Activated naive CD4-positive, alpha-beta T cell treated with anti-CD3 and anti-CD28 coated beads, Interleukin-2, amount 50 U/mL, for 24 hours (primary cell): ENCODE measurements around the gene STK32C.
"Not testable (repeated sequence)": the region's sequence is repeated elsewhere in the genome, so short reads cannot be mapped to it uniquely, and the experiment has no call there.

Experiments used
- H3K27ac Mint-ChIP-seq: one replicate; pipeline ENCODE4 v1.8.0; 2021; ENCODE audit warnings: mild to moderate bottlenecking, mixed read lengths
- H3K27me3 Mint-ChIP-seq: one replicate; pipeline ENCODE4 v1.8.0; 2021; ENCODE audit warnings: mixed read lengths
- H3K36me3 Mint-ChIP-seq: one replicate; pipeline ENCODE4 v1.8.0; 2021; ENCODE audit warnings: mixed read lengths
- H3K4me1 Mint-ChIP-seq: one replicate; pipeline ENCODE4 v1.8.0; 2021; ENCODE audit warnings: mixed read lengths
- H3K4me3 Mint-ChIP-seq: one replicate; pipeline ENCODE4 v1.8.0; 2021; ENCODE audit warnings: mild to moderate bottlenecking, mixed read lengths
- H3K9me3 Mint-ChIP-seq: one replicate; pipeline ENCODE4 v1.8.0; 2021; ENCODE audit warnings: mixed read lengths

STK32C gene

DNA sequence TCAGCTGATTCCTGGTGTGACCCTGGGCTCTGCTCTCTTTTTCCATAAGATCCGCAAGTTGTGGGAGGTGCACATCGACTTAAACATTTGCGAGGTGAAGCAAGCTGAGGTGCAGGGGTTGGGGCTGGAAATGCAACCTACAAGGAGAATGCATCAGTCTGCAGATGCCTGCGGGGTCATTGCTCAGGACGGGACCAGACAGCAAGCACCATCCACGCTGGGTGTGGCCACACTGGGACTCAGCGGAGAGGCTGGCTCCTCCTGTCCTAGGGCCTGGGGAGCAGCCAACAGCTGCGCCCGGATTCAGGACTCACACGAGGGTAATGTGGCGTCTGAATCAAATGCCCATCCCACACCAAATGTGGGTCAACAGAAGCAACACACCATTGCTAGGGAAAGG, 33.8 kb downstream of the STK32C start:
- no peaks in the 10 kb centered on the region for H3K9me3 Mint-ChIP-seq
- H3K36me3 Mint-ChIP-seq: no peaks in the 10 kb centered on the region
- no peaks in the 10 kb centered on the region for H3K27me3 Mint-ChIP-seq
- no peak overlapping the region for H3K4me3 Mint-ChIP-seq
- no peaks in the 10 kb centered on the region for H3K4me1 Mint-ChIP-seq
- H3K27ac Mint-ChIP-seq: no peak overlapping the region

DNA sequence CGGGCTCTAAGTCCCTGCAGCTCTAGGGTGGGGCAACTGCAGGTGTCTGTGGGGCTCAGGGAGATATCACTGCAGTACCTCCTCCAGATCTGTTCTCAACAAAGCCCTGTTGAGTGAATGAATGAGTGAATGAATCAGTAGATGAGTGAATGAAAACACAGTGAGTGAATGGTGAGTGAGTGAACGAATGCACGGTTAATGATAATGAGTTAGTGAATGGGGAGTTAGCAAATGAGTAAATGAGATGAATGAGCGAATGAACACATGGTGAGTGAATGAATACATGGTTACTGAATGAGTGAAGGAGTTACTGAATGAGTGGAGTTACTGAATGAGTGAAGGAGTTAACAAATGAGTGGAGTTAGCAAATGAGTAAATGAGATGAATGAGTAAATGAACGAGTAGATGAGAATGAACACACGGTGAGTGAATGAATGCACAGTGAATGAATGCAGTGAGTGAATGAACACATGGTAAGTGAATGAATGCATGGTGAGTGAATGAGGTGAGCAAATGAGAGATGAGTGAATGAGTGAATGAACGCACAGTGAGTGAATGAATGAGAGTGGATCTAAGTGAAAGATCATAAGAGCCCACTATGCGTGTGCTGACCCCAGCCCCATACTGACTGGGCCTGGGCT, 34.3 kb downstream of the STK32C start:
- H3K4me3 Mint-ChIP-seq: no peak overlapping the region
- no peaks in the 10 kb centered on the region for H3K27me3 Mint-ChIP-seq
- H3K9me3 Mint-ChIP-seq: no peaks in the 10 kb centered on the region
- H3K4me1 Mint-ChIP-seq: no peaks in the 10 kb centered on the region
- H3K36me3 Mint-ChIP-seq: no peaks in the 10 kb centered on the region
- H3K27ac Mint-ChIP-seq: no peak overlapping the region

DNA sequence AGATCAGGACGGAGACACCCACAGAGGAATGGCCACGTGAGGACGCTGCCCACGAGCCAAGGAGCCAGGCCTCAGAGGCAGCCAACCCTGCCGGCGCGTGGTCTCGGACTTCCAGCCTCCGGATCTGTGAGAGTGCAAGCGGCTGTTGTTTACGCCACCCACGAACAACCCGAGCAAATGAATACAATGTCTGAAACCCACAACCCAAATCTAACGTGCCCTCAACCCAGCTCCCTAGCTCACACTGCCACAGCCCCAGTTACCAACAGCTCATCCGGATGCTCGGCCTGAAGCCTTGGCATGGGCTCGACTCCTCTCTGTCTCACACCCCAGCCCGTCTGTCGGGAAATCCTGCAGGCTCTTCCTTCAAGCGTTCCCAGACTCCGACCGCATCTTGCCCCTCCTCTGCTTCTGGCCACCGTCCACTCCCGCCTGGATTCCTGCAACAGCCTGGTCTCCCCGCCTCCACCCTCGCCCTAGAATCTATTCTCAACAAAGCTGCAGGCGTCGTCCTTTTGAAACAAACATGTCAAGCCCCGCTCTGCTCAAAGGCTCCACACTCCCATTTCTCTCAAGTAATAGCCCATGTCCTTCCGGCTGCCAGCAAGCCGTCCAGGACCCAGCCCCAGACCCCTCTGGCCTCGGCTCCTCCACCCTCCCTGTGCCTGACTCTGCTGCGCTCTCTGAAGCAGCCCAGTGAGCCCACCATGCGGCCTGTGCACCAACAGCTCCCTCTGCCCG, 35.3 kb downstream of the STK32C start:
- Mint-ChIP-seq H3K9me3 (no peaks in the 10 kb centered on the region), H3K36me3 (no peaks in the 10 kb centered on the region), H3K27ac (no peak overlapping the region), H3K27me3 (no peaks in the 10 kb centered on the region), H3K4me1 (peaks cover 1% of the 10 kb centered on the region), H3K4me3 (no peak overlapping the region)

DNA sequence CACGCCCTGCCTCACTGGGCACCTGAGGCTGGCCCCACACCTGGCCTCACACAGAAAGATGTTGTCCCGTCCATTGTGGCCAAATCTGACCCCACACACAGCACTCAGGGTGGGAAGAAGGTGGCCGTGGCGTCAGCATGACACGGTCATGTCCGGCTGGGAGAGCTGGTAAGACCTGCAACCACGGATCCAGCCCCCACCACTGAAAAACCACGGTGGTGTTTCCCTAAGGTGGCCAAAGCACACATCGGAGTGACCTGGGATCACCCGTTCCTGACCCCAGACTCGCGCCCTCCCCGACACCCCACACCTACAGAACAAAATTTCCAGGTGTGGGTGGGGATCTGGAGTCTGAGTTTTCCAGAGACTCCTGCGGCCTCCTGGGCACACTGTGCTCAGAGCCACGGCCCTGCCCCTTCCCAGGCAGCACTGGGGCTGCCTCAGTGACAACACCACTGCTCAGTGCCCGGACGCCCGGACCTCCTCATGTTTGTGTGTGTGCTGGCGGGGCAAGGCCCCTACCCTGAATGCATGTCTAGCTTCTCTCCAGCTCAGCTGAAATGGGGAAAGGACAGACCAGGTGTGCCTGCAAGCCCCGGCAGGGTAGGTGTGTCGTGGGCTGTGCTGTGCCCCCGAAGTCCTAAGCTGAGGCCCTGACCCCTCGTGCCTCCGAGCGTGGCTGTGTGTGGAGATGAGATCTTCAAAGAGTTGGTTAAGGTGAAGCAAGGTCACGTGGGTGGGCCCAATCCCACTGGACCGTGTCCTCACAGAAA, 36.1 kb downstream of the STK32C start:
- Mint-ChIP-seq H3K27me3 (no peaks in the 10 kb centered on the region), H3K4me1 (peaks cover 3% of the 10 kb centered on the region), H3K36me3 (no peaks in the 10 kb centered on the region), H3K27ac (no peak overlapping the region), H3K4me3 (no peak overlapping the region), H3K9me3 (no peaks in the 10 kb centered on the region)

DNA sequence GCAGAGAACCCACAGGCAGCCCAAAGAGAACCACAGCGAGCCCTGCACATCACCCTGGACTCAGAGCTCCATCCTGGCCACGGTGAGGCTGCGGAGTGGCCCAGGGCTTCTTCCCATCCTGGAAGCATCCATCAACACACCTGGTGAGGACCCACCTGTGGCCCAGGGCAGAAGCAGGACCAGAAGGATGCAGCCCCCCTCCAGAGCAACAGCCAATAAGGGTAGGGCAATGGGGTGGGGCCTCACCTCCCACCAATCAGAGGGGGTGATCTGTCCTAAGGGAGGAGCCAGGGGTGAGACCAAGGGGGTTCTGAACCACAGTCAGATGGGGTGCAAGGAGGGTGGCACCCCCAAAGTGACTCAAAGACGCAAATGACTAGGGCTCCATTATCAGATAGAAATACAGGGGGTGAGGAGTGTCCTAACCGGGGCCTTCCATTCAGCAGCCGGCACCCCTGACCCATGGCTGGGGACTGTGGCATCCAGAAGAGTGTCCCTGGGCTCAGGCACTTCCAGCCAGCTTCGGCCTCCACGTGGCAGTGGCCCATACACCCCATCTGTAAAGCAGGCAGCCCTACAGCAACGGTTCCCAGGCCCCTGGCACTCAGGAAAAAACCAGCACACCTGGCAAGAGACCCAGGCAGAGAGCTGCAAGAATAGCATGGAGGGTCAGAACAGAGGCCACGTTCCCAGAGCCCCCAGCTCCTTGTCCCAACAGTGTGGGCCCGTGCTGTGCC, 36.9 kb downstream of the STK32C start:
- H3K4me1 Mint-ChIP-seq: peaks cover 9% of the 10 kb centered on the region
- H3K27me3 Mint-ChIP-seq: no peaks in the 10 kb centered on the region
- H3K9me3 Mint-ChIP-seq: no peaks in the 10 kb centered on the region
- H3K36me3 Mint-ChIP-seq: no peaks in the 10 kb centered on the region
- no peak overlapping the region for H3K27ac Mint-ChIP-seq
- no peak overlapping the region for H3K4me3 Mint-ChIP-seq

DNA sequence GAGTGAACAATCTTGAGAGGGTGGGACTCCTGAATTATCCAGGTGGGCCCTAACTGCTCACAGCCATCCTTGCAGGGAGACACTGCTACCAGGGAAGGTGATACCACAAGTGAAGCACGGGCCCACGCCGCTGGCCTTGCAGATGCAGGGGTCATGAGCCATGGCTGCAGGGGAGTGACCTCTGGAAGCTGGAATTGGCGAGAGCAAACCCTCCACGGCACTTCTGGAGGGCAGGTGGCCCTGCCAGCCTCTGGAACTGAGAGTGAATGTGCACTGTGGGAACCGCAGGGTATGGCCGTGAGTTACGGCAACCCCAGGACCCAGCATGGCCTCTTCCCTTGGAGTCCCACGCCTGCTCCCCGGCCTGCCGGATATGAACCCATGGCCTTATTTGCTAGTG, 37.5 kb downstream of the STK32C start:
- H3K27me3 Mint-ChIP-seq: no peaks in the 10 kb centered on the region
- H3K27ac Mint-ChIP-seq: no peak overlapping the region
- no peak overlapping the region for H3K4me3 Mint-ChIP-seq
- no peaks in the 10 kb centered on the region for H3K9me3 Mint-ChIP-seq
- H3K36me3 Mint-ChIP-seq: no peaks in the 10 kb centered on the region
- H3K4me1 Mint-ChIP-seq: peaks cover 10% of the 10 kb centered on the region

DNA sequence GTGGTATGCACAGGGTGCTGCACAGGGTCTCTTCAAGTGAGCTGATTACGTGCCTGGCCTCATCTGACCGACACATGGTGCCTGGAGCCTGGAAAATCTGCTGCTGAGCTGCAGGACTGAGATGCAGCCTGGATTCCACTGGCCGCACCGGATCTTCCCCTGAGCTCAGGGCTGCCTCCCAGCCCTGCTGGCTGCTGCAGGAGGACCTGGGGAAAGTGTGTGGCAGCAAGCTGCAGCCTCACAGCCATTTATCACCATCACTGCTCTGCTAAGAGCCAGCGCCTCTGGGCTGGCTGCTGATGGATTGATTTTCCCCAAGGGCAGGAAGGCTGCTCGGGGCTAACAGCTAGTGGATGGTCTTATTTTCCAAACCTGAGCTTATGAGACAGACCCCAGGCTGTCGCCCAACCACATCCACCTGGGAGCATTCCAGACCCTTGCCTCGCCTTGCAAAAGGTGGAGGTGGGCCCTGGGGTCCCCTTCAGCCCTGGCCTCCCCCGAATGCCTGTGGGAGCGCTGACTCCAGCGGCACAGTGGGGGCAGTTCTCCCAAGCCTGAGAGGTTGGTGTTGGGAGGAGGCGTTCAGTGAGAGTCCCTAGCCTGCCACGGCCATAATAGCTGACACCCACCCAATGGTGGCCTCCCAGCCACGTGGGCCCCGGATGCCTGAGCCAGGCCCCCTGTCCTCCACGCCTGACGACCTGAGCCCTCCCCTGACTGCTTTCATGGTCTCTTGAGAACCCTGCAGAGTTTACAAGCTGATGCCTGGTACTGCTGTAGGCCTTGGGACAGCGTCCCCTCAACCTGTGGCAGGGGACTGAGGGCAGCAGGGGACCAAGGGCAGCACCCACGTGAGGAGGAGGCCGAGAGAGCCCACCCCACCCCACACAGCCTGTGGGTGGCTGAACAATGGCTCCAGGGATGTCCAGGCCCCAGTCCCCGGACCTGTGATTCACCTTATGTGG, 38.2 kb downstream of the STK32C start:
- Mint-ChIP-seq H3K4me3 (no peak overlapping the region), H3K27me3 (no peaks in the 10 kb centered on the region), H3K27ac (no peak overlapping the region), H3K36me3 (no peaks in the 10 kb centered on the region), H3K9me3 (no peaks in the 10 kb centered on the region), H3K4me1 (peaks cover 10% of the 10 kb centered on the region)

DNA sequence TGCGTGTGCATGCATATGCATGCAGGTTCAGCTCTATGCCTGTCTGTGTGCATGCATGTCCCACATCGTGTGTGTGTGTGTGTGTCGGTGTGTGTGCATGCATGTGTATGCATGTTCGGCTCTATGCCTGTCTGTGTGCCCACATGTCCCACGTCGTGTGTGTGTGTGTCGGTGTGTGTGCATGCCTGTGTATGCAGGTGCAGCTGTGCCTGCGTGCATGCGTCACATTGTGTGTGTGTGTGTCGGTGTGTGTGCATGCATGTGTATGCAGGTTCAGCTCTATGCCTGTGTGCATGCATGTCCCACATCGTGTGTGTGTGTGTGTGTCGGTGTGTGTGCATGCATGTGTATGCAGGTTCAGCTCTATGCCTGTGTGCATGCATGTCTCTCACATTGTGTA, 39.8 kb downstream of the STK32C start:
- H3K27me3 Mint-ChIP-seq, H3K9me3 Mint-ChIP-seq, H3K36me3 Mint-ChIP-seq, H3K27ac Mint-ChIP-seq, H3K4me3 Mint-ChIP-seq: not testable (repeated sequence)
- peaks cover 10% of the 10 kb centered on the region for H3K4me1 Mint-ChIP-seq

DNA sequence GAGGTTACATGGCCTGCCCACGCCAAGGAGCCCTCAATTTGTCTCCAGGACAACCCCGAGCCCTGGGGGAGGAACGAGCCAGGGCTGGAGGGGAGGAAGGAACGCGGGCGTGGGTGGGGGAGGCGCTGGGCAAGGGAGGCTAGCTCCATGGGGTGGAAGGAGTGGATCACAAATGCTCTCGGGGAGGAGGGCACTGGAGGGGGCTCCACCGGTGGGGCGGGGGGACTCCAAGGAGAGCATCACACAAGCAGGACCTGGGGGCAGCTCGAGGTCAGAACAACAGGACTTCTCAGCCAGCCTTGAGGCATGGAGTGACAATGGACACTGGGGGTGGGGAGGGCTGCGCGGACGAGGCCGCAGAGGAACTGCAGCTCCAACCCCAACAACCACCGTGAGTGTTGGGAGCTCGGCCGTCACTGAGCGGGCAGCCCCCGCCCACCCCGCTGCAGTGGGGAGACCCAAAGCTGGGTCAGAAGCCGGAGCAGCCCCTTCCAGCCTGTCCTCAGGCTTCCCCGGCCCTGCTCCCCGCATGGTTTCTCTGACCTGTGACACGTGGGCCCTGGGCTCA, 41.1 kb downstream of the STK32C start:
- H3K9me3 Mint-ChIP-seq: no peaks in the 10 kb centered on the region
- H3K4me3 Mint-ChIP-seq: no peak overlapping the region
- H3K27me3 Mint-ChIP-seq: no peaks in the 10 kb centered on the region
- peaks cover 10% of the 10 kb centered on the region for H3K4me1 Mint-ChIP-seq
- H3K27ac Mint-ChIP-seq: no peak overlapping the region
- no peaks in the 10 kb centered on the region for H3K36me3 Mint-ChIP-seq

DNA sequence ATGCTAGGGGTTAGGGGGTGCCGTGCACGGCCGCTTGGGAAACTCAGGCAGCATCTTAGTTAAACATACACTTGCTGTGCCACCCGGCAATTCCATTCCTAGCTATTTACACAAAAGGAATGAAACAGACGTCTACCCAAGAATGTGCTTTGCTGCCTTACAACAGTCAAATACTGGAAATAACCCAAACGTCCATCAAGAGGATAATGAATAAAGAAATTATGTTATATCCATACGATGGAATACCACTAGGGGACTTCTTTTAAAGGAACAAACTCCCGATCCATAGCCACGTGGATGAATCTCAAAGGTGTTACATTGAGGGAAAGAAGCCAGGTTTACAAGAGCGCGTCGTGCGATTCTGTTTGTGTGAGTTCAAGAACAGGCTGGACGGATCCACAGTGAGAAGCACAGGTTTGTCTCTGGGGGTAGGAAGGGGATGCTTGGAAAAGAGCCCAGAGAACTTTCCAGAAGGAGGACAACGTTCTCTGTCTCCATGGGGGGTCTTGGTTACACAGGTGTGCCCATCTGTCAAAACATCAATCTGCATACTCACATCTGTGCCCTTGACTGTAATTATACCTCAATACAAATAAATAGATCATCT, 41.8 kb downstream of the STK32C start:
- no peak overlapping the region for H3K4me3 Mint-ChIP-seq
- H3K36me3 Mint-ChIP-seq: no peaks in the 10 kb centered on the region
- no peaks in the 10 kb centered on the region for H3K9me3 Mint-ChIP-seq
- H3K27ac Mint-ChIP-seq: no peak overlapping the region
- no peaks in the 10 kb centered on the region for H3K27me3 Mint-ChIP-seq
- peaks cover 10% of the 10 kb centered on the region for H3K4me1 Mint-ChIP-seq

DNA sequence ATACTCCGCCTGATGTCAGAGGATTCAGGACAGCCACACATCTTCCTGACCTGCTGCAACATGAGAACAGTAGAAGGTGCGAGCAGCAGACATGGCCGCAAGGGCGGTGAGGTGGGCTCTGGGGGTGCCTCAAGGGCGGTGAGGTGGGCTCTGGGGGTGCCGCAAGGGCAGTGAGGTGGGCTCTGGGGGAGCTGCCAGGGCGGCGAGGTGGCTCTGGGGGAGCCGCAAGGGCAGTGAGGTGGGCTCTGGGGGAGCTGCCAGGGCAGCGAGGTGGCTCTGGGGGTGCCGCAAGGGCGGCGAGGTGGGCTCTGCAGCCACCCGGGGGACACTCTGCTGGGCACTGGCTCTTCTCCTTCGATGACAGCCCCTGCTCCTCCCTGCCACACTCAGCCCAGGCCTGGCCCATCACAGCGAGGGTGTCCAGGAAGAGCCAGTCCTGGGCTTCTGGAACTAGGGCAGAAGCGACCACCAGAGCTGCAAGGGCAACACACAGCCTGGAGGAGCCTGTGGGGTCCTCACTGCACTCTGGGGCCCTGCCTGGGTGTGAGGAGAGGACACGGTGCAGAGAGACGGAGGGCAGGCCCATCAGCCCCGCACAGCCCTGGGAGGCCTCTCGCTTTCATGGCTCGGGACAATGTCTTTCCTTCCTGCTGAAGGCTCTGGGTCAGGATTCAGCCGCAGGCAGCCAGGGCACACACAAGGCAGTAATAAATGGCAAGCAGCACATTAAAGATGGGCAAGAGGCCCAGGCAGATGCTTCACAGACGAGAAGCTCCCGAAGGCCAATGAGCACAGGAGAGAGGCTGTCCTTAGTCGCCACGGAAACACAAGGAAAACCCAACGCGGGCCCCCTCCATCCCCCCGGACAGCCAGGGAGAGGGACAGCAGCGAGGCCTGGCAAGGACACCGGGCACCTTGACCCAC, 42.5 kb downstream of the STK32C start:
- no peaks in the 10 kb centered on the region for H3K36me3 Mint-ChIP-seq
- H3K9me3 Mint-ChIP-seq: no peaks in the 10 kb centered on the region
- H3K27ac Mint-ChIP-seq: no peak overlapping the region
- H3K27me3 Mint-ChIP-seq: no peaks in the 10 kb centered on the region
- H3K4me1 Mint-ChIP-seq: peaks cover 10% of the 10 kb centered on the region
- H3K4me3 Mint-ChIP-seq: no peak overlapping the region

DNA sequence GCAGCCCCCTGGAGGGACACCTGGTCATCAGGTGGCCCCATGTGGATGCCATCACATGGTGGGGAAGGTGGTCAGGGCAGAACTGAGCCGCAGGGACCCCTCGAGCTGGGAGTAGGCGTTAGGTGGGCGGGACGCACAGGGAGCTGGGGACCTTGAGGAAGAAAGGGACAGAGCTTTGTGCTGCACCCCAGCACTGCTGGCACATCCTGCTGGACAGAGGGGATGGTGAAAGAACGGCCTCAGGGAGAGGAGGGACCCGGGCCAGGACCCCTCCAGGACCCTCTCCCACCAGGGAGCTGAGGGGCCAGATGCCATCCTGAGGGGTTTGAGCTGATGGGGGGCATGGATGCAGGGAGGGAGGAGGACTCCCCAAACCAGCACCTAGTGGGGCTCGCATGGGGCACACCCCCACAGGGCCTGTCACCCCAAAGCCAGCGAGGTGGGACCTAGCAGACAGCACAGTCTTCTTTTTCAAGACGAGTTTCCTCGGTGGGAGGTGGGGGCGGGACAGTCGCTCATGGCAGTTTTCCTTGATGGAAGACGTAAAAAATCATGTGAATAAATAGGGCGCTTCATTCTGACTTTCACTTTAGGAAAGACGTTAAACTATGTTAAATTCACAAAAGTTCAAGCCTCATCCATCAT, 43.3 kb downstream of the STK32C start:
- no peak overlapping the region for H3K4me3 Mint-ChIP-seq
- peaks cover 10% of the 10 kb centered on the region for H3K4me1 Mint-ChIP-seq
- no peak overlapping the region for H3K27ac Mint-ChIP-seq
- no peaks in the 10 kb centered on the region for H3K27me3 Mint-ChIP-seq
- no peaks in the 10 kb centered on the region for H3K36me3 Mint-ChIP-seq
- H3K9me3 Mint-ChIP-seq: no peaks in the 10 kb centered on the region

DNA sequence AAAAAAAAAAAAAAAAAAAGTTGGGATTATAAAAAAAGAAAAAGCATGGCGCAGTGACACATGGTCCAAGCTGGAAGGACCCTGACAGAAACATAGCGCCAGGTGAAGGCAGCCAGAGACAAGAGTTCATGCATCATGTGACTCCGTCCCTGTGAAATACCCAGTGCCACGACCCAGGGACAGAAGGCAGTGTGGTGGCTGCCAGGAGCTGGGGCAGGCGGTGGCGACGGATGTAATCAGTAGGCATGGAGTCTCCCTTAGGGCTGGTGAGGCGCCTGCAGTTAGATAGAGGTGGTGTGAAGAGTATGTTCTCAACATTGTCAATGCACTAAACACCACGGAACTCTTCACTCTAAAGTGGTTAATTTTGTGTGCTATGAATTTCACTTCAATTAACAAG, 43.9 kb downstream of the STK32C start:
- Mint-ChIP-seq H3K27me3 (no peaks in the 10 kb centered on the region), H3K9me3 (no peaks in the 10 kb centered on the region), H3K27ac (no peak overlapping the region), H3K4me3 (no peak overlapping the region), H3K4me1 (peaks cover 10% of the 10 kb centered on the region), H3K36me3 (no peaks in the 10 kb centered on the region)
